Osteocyte (in vitro differentiated cells): ENCODE data around the gene ASTN1. TPM values are rescaled to one million over a fixed set of nuclear protein-coding genes. Genes with fewer than 3 reads are reported as not detected.

Experiments used
- DNase-seq: peaks from one replicate; pipeline ENCODE4 v3.0.0; 2021; ENCODE audit warnings: mixed read lengths; ENCODE audit not compliant: unreplicated experiment; ENCODE audit errors: extremely low spot score
- H3K27ac Mint-ChIP-seq: one replicate; pipeline ENCODE4 v1.8.0; 2021; ENCODE audit warnings: mild to moderate bottlenecking, mixed read lengths; ENCODE audit not compliant: unreplicated experiment
- H3K27me3 Mint-ChIP-seq: one replicate; pipeline ENCODE4 v1.8.0; 2021; ENCODE audit warnings: mixed read lengths; ENCODE audit not compliant: unreplicated experiment
- H3K36me3 Mint-ChIP-seq: one replicate; pipeline ENCODE4 v1.8.0; 2021; ENCODE audit warnings: mixed read lengths; ENCODE audit not compliant: unreplicated experiment
- H3K4me1 Mint-ChIP-seq: one replicate; pipeline ENCODE4 v1.8.0; 2021; ENCODE audit warnings: mixed read lengths; ENCODE audit not compliant: unreplicated experiment
- H3K4me3 Mint-ChIP-seq: one replicate; pipeline ENCODE4 v1.8.0; 2021; ENCODE audit warnings: mild to moderate bottlenecking, moderate library complexity, mixed read lengths; ENCODE audit not compliant: unreplicated experiment
- H3K9me3 Mint-ChIP-seq: one replicate; pipeline ENCODE4 v1.8.0; 2021; ENCODE audit warnings: mixed read lengths; ENCODE audit not compliant: unreplicated experiment
- CTCF ChIP-seq: fragments of 200-600 bp; sonication (generic); IDR thresholded peaks from 2 replicates; pipeline ENCODE4 v1.5.0; 2021; ENCODE audit warnings: antibody characterized with exemption, mild to moderate bottlenecking, moderate library complexity
- total RNA-seq: library from RNA; stranded (reverse); gene quantifications from 2 replicates; pipeline ENCODE4 v1.2.1, GENCODE V29; 2021

ASTN1 gene
- total RNA-seq, 1 donor from 2014 or later = not detected

GRCh38 chr1:177007437-177008161, 156.9 kb downstream of the ASTN1 start:
- Mint-ChIP-seq H3K27ac (no peak overlapping the region), H3K9me3 (no peaks in the 10 kb centered on the region), H3K27me3 (no peaks in the 10 kb centered on the region), H3K4me3 (no peak overlapping the region), H3K36me3 (no peaks in the 10 kb centered on the region), H3K4me1 (no peaks in the 10 kb centered on the region)
- no peak for TF ChIP-seq CTCF
- DNase-seq = no peak

DNA sequence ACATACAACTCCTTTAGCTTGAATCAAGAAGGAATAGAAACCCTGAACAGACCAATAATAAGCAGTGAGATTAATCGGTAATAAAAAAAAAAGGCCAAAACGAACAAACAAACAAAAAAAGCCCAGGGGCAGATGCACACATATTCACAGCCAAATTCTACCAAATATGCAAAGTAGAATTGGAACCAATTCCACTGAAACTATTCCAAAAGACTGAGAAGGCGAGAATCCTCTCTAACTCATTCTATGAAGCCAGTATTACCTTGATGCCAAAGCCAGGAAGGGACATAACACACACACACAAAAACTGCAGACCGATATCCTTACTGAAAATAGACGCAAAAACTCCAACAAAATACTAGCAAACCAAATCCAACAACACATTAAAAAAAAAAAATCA, 161.6 kb downstream of the ASTN1 start:
- no peak for DNase-seq
- TF ChIP-seq CTCF = no peak
- H3K9me3 Mint-ChIP-seq = no peaks in the 10 kb centered on the region
- no peaks in the 10 kb centered on the region for H3K4me1 Mint-ChIP-seq
- H3K27ac Mint-ChIP-seq = no peak overlapping the region
- no peak overlapping the region for H3K4me3 Mint-ChIP-seq
- H3K27me3 Mint-ChIP-seq = no peaks in the 10 kb centered on the region
- no peaks in the 10 kb centered on the region for H3K36me3 Mint-ChIP-seq

- DNase-seq = no peak
- Mint-ChIP-seq H3K4me1 (no peaks in the 10 kb centered on the region), H3K27ac (no peak overlapping the region), H3K27me3 (no peaks in the 10 kb centered on the region), H3K4me3 (no peak overlapping the region), H3K9me3 (peaks cover 6% of the 10 kb centered on the region), H3K36me3 (no peaks in the 10 kb centered on the region)
- TF ChIP-seq CTCF = no peak
Observed at GRCh38 chr1:177001556-177001955, 163.0 kb downstream of the ASTN1 start.

- Mint-ChIP-seq H3K36me3 (no peaks in the 10 kb centered on the region), H3K27me3 (no peaks in the 10 kb centered on the region), H3K4me1 (no peaks in the 10 kb centered on the region), H3K27ac (no peak overlapping the region), H3K9me3 (peaks cover 7% of the 10 kb centered on the region), H3K4me3 (no peak overlapping the region)
- no peak for DNase-seq
- no peak for TF ChIP-seq CTCF
Observed at GRCh38 chr1:176998183-176998795, 166.2 kb downstream of the ASTN1 start.

GRCh38 chr1:176996456-176997090, 167.9 kb downstream of the ASTN1 start:
- Mint-ChIP-seq H3K27ac (no peak overlapping the region), H3K27me3 (no peaks in the 10 kb centered on the region), H3K4me1 (no peaks in the 10 kb centered on the region), H3K4me3 (no peak overlapping the region), H3K9me3 (peaks cover 7% of the 10 kb centered on the region), H3K36me3 (no peaks in the 10 kb centered on the region)
- no peak for TF ChIP-seq CTCF
- DNase-seq = no peak
